M059J (cell line): ENCODE measurements around the gene SNORC. TPM values are rescaled to one million over a fixed set of nuclear protein-coding genes. Genes with fewer than 3 reads are reported as not detected.
"Not testable (repeated sequence)": the region's sequence is repeated elsewhere in the genome, so short reads cannot be mapped to it uniquely, and the experiment has no call there.

ENCODE experiments used
- DNase-seq: peaks from one replicate; pipeline ENCODE4 v3.0.0-alpha.2; 2012; ENCODE audit warnings: low read depth
- total RNA-seq: library from RNA; depleted of rRNA; stranded (reverse); fragments of >200 nt; shearing (Covaris generic); gene quantifications from 2 replicates; pipeline ENCODE4 v1.2.3, GENCODE V29; 2014

SNORC gene
- total RNA-seq, 1 experiment from 2014 or later, result 0.52 TPM

DNA sequence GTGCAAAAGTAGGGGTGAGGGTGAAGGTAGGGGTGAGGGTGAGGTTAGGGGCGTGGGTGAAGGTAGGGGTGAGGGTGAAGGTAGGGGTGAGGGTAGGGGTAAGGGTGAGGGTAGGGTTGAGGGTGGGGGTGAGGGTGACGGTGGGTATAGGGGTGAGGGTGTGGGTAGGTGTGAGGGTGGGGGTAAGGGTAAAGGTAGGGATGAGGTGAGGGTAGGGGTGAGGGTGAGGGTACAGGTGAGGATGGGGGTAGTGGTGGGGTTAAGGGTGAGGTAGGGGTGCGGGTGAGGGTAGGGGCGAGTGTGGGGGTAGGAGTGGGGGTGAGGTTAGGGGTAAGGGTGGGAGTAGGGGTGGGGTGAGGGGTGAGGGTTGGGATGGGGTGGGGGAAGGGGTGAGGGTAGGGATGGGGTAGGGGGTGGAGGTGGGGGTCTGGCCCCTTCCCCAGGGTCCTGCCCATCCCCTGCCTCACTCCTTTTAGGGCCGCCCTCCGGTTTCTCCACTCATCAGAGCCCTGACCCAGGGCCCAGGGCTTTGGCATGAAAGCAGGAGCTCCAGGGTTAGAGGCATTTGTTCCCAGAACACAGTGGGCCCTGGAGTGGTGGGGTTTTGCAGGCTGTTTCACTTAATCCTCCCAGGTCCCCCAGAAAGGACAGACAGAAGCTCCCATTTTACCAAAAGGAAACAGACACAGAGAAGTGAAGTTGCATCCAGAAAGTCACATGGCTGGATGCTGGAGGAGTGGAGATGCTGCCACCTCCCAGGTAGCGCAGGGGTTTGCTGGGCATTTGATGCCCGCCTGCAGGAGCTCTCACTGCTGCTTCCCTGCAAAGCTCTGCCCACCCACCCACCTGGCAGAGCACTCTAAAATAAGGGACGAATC is 26.9 kb downstream of the SNORC start:
- no peak for DNase-seq

DNA sequence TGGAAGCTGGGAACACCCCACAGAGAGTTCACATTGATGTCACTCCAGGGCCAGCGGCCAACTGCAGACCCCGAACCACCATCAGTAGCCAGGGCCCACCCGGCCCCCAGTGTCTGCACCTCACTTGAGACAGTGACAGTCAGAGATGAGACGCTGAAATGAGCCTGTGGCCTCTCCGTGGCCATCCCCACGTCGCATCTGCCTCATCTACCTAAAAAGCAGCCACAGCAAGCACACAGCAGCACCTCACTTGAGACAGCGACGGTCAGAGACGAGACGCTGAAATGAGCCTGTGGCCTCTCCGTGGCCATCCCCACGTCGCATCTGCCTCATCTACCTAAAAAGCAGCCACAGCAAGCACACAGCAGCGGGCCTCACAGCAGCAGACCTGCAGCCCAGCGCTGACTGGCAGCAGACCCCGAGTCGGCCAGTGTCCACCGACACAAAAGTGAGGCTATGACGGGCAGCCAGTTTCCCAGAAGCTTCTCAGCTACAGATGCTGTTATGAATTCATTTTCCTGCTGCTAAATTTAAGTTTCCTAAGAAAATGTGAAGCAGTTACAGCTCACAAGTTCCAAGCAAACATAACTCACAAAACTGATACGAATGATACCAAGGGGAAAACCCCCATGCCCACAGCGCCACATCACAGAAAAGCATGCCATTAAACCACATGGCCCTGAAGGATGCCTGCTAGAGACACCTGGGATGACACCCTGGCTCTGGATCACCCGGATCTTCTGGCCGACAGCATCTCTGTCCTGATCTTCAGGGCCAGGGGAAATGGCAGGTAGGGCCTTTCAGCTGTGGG is 27.7 kb downstream of the SNORC start:
- DNase-seq, result no peak

DNA sequence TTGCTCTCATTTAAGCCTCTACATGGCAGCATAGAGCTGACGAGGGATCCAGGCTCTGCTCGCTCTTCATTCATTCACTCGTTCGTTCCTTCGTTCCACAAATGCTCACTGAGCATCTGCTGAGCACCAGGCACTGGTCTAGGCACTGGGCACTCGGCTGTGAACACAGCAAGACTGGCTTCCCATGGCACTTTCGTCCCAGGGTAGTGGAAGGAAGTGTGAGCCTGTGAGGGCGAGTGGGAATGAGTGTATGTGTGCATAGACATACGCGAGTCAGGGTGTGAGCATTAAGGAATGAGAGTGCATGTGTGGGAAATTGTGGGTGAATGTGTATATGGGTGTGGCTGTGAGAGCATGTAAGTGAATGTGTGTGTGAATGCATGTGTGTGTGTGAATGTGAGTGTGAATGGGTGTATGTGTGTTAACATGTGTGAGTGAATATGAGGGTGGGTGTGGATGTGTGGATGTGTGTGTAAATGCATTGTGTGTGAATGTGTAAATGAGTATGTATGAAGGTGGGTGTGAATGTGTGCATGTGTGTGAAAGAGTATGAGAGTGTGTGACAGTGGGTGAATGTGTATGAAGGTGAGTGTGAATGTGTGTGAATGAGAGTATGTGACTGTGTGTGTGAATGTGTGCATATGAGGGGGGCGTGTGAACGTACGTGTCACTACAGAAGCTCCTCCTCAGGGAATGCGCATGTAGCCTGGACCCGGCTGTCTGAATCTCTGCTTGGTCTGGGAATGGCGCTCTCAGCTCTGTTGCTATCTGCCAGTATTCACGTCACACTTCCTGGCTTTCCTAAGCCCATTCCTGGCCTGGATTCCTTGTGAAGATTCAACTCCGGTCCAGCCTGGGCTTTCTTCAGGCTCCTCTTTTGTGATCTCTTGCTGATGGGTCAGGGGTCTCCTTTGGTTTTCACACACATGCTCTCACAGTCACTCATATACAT is 28.8 kb downstream of the SNORC start:
- DNase-seq, result peak; percentile 15

DNA sequence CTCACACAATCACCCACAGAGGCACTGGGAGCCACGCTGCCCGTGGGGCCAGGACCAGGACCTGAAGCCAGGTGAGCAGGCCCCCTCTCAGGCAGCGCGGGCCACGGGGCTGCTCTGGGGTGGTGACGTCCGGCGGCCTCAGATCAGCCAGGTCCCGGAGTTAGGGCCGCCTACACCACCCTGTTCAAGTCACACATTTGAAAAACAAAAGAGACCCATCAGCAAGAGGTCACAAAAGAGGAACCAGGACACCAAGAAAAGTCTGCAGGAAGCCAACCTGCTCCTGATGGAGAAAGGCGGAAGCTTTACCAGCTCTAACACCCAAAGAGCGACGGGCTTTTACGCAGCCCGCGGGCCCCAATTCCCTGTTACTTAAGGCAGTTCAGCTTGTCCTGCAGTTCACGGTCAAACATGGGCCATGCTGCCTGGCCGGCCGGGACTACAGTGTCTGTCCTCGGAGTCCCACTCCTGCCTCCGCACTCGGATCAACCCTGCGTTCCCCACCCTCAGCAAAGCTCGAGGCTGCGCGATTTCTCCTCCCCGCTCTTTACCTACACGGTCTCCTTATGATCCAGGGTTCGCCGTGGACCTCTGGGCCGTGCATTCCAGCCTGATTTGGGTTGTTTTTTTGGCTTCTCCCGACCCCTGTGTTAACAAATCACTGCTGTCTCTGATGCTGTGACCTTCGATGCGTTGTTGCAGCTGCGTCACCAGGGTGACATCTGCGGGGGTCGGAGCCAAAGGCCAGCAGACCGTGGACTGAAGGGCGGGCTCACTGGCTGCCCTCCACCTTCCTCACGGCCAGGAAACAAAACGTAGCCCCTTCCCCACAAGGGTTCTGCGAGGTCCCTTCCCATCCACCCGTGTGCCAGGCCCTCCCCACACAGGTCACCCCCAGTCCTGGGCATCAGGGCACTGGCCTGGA is 31.0 kb downstream of the SNORC start:
- DNase-seq, result no peak

DNA sequence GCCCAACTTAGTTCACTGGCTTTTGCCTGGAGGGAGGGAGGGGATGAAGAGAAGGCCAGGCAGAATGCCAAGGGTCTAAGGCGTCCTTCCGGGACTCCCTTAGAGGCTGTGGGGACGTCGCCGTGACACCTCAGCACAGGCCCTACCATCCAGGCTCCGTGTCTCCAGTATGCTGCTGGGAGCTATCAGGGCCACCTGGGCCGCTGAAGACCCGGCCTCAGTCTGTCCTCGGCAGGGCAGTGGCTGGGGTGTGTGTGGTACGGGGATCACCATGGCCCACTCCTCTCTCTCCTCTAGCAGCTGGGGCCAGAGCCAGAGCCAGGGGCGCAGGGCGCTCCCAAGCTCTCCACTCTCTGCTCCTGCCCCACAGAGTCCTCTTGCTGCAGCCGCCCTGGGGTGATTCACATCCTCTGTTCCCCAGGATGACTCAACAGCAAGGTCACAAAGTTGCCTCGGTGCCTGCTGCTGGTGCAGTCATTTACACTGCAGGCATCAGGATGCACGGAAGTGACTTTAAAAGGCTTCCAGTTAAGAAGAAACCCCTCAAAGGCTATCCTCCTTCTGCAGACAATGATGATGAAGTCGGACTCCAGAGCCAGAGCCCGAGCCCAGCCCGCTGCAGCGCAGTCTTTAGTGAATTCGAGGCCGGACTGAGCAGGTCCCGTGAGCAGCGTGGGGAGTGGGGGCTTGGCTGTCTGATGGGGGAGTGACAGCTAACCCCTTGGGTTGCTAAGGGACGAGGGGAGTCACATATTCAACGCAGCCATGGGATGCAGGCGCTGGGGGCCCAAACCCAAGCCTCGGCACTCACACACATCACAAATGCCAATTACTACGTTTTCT is 31.9 kb downstream of the SNORC start:
- DNase-seq, result peak; percentile 95

DNA sequence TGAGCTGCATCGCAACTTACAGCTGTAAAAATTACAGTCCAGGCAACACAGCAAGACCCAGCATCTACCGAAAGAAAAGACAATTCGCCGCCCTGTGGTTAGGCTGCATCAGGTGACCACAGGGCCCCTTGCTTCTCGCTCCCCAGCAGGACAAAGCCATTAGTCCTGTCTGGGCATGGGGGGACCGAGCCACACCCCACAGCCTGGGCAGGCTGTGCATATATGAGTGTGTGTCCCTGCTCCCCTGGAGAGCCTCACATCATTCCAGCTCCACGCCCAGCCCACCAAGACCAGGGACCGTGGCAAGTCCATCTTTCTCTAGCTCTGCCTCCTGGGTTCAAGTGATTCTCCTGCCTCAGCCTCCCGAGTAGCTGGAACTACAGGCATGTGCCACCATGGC is 33.9 kb downstream of the SNORC start:
- no peak for DNase-seq

DNA sequence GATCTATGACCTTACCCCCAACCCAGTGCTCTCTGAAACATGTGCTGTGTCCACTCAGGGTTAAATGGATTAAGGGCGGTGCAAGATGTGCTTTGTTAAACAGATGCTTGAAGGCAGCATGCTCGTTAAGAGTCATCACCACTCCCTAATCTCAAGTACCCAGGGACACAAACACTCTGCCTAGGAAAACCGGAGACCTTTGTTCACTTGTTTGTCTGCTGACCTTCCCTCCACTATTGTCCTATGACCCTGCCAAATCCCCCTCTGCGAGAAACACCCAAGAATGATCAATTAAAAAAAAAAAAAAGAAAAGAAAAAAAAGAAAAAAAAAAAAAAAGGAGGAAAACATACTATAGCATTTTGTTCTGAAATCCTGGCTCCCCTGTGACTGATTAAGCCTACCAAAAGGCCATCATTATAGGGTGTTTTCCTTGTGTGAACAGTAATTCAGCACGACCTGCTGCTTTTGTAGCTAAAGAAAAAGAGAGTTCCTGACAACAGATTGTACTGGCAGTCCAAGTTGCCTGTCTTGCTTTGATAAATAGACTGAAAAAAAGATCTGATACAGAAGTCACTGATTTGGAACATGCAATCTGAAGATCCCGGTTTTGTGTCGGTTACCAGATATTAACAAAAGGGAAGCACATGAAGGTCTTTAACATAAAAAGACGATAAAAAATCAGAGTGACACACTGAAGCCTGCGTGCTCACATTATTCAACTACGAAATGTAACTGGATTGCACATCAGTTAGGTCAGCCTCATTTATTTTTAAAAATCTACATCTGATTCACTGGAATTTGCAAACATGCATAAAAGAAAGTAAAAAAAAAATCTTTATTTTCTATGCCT is 37.0 kb downstream of the SNORC start:
- not testable (repeated sequence) for DNase-seq

DNA sequence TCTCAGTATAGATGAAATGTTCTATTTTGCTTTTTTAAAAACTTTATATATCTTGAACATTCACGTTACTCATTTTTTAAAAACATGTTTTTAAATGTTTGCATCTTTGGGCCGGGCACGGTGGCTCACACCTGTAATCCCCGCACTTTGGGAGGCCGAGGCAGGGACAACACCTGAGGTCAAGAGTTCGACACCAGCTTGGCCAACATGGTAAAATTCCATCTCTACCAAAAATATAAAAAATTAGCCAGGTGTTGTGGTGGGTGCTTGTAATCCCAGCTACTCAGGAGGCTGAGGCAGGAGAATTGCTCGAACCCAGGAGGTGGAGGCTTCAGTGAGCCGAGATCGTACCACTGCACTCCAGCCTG is 37.6 kb downstream of the SNORC start:
- DNase-seq, result not testable (repeated sequence)

DNA sequence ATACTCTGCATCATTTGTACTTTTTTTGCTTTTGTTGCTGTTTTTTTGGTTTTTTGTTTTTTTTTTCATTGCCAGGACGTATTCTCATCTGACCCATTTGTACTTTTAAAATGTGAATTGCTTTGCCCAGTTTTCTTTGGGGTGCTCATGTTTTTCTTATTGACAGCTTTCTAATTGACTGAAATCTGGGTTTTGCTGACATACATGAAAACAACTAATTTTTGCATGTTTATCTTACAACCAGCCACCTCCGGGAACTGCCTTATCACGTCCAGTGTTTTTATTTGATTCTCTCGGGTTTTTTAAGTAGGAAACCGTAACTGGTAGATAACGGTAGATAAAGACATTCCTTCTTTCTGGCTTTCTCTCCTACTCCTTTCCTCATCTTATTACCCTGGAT is 38.6 kb downstream of the SNORC start:
- DNase-seq, result no peak

DNA sequence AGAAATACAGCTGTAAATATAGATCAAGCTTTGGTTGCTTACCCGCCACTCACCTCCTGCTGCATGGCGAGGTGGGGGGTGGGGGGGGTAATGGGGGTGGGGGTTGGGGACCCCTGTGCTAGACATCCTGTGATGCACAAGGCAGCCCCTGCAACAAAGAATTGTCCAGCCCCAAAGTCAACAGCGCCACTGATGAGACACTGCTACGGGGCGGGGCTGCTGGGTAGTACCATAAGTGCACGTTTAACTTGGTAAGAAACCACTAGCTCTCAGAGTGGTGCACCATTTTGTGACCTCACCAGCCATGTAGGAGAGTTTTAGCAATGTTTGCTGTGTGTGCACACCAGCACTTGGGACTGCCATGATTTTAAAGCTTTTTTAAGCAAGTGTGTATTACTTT is 40.3 kb downstream of the SNORC start:
- no peak for DNase-seq

DNA sequence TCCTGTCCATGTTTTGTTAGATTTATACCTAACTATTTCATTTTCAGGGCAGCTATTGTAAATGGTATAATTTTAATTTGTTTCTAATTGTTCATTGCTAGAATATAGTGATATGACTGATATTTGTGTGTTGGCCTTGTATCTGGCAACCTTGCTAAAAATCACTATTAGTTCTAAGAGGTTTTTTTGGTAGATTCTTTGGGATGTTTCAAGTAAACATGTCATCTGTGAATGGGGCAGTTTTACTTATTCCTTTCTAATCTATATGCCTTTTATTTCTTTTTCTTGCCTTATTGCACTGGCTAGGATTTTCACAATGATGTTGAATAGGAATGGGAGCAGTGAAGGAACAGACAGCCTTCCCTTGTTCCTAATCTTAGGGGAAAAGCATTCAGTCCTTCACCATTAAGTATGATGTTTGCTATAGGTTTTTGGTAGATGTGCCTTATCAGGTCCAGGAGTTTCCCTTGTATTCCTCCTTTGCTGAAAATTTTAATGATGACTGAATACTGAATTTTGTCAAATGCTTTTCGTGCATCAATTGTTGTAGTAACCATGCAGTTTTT is 41.7 kb downstream of the SNORC start:
- no peak for DNase-seq

DNA sequence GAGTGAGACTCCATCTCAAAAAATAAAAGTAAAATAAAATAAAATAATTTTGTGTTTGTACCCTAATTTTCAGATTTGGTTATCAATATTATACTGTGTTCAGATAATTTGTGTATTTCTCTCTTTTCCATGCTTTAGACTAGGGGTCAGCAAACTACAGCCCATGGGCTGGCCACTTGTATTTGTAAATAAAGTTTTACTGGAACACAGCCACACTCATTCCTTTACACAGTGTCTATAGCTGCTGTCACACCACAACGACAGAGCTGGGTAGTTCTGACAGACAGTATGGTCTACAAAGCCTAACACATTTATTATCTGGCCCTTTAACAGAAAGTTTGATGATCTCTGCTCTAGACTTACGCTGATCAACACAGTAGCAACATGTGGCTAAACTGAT is 43.8 kb downstream of the SNORC start:
- no peak for DNase-seq

DNA sequence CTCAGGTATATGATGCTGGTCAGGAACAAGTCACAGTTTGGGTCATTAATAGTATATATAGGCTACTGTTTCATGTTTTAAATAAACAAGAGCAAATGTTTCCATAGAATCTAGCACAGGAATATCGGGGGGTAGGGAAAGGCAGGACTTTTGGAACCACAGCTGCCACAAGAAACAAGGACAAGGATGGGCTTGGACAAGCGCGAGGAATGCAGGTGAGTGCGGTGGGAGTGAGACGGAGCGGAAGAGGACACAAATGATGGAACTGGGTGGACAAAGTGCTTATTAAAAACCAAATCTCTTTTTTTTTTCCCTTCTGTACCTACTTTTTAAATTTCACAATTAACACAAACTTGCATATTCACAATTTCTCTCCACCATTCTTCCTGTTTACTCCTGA is 49.1 kb downstream of the SNORC start:
- no peak for DNase-seq

DNA sequence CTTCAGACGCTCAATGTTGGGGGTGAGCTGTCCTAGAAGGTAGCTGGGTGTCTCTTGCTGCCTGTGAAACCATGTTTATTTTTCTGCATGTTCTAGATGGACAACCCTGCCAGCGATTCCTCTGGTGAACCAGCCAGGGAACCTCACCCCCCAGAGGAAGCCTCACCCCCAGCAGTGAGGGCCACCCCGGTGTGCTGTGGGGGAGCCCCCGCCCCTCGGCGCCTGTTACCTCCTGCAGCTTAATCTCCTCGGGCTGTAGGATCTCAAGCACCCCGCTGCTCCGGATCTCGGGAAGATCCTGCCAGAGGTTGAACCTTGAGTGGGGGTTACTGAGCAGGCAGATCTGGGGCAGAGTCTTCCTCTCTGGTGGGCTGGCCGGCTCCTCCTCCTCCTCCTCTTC is 50.0 kb downstream of the SNORC start:
- DNase-seq, result no peak

DNA sequence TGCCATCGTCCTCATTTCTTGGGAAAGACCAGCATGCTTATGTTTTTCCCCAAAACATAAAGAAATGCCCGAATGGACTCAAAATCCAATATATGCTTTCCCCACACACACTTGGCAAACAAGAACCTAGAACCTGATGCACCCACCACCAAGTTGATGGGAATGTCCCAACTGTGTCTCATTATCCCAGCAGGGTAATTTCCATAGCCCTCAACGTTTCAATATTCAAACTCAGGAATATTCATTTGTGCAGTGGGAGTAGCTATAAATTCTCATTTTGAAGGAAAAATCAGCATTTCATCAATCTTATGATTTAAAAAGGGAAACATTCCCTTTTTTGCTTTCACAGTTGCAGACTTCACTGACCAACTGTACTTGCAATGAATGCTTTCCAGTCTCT is 50.7 kb downstream of the SNORC start:
- no peak for DNase-seq

DNA sequence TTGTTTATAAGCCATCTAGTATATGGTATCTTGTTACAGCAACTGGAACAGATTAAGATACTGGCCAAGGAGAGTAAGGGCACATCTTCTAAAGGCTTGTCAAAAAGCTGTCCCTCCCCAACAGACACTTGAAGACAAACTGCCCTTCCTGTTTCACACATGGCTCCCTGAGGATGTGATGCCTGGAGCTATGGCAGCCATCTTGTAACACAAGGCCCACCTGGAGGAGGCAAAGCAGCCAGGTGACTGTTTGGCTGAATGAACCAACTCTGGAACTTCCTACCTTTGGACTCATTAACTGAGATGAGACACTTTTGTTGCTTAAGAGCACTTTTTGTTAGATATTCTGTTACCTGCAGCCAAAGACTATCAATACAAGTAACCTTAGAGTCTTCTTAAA is 54.4 kb downstream of the SNORC start:
- no peak for DNase-seq

DNA sequence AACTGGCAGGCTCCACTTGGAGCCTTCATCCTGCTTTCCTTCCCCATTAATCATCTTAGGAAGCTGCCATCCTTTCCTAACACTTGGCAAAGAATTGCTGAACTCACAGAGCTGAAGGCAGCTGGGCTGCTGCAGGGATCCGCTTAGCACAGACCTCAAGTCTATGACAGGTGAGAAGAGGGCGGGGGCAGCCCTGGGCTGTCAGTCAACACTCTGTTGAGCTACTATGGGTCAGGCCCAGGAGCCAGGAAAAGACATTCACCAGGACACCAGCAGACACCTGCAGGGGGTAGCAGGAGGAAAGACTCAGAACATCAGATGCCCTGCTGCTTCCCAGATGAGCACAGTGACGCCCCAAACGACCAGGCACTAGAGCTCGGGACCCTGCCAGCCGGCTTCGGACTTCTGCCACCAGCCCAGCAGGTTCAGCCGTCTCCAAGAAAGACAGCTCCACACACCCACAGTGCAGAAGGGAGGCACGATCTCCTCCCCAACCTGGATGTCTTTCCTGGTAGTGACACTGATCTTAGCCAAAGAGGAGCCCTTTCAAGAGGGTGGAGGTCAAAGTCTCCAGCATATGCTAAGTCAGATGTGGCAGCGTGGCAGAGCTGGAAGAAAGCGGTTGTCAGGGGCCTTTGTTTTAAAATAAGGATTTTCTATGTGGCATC is 55.2 kb downstream of the SNORC start:
- DNase-seq, result no peak

DNA sequence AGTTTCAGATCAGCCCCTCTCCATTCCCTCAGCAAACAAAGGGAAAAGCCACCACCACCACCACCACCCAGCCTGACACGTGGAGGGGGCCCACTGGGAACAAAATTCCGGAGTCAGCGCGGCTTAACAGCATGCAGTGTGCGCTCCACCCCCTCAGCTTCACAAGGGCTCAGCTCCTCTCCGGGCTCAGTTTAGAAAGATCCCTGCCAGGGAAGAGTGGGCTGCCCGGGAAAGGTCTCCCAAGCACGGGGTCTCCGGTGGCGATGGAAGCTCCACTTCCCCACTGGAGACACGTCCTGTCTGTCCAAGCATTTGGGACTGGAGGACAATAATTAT is 55.7 kb downstream of the SNORC start:
- no peak for DNase-seq
